K562 (cell line): ENCODE results near the gene COL15A1. TPM values are rescaled to one million over a fixed set of nuclear protein-coding genes. Genes with fewer than 3 reads are reported as not detected.

Experiments used
- BMI1 ChIP-seq: fragments of 150-350 bp; IDR thresholded peaks from 2 replicates; pipeline ENCODE4 v1.6.1; 2014; ENCODE audit warnings: low read length
- CHD7 ChIP-seq: fragments of 200-600 bp; sonication (generic); IDR thresholded peaks from one replicate; pipeline ENCODE4 v1.6.1; 2012; ENCODE audit warnings: mild to moderate bottlenecking, low read depth, low read length, inconsistent platforms
- MAFF ChIP-seq: IDR thresholded peaks from 2 replicates; pipeline ENCODE4 v1.6.1; 2012; ENCODE audit warnings: low read length, improper control_type of control experiment
- MLX ChIP-seq, 2 experiments: fragments of 450-650 bp in 1 of 2; sonication (generic) in 1 of 2; formaldehyde crosslinking; conservative IDR thresholded peaks; 2 replicates each; pipeline versions ENCODE4 v1.4.0 to v1.8.1; 2020 to 2022; ENCODE audit warnings: mild to moderate bottlenecking in 1 of 2, missing genetic modification reagents in 1 of 2
- MTA2 ChIP-seq: fragments of 450-650 bp; IDR thresholded peaks from 2 replicates; pipeline ENCODE4 v1.6.1; 2016; ENCODE audit warnings: low read depth
- NR2C1 ChIP-seq, 2 experiments: fragments of 450-650 bp; IDR thresholded peaks; 2 replicates each; pipeline ENCODE4 v1.6.1; 2017; ENCODE audit warnings: mild to moderate bottlenecking in 2 of 2, antibody characterized with exemption in 1 of 2, inconsistent platforms in 1 of 2, missing compliant biosample characterization in 1 of 2, missing genetic modification characterization in 1 of 2
- POLR3A ChIP-seq: IDR thresholded peaks from 2 replicates; pipeline ENCODE4 v1.6.1; 2011; ENCODE audit warnings: borderline replicate concordance, mild to moderate bottlenecking, moderate library complexity; ENCODE audit not compliant: insufficient read length, insufficient read depth; ENCODE audit errors: extremely low read depth
- PURB ChIP-seq: sonication (generic); formaldehyde crosslinking; IDR thresholded peaks from 2 replicates; pipeline ENCODE4 v1.9.0; 2021; ENCODE audit warnings: low read depth, mild to moderate bottlenecking, missing genetic modification reagents
- RNF2 ChIP-seq: sonication (generic); IDR thresholded peaks from 2 replicates; pipeline ENCODE4 v1.6.1; 2016
- SAP30 ChIP-seq: fragments of 200-600 bp; sonication (generic); IDR thresholded peaks from 2 replicates; pipeline ENCODE4 v1.6.1; 2012; ENCODE audit warnings: borderline replicate concordance, low read depth, mild to moderate bottlenecking, moderate library complexity, low read length, control low read depth, inconsistent platforms; ENCODE audit not compliant: insufficient read depth, poor library complexity, severe bottlenecking
- SIN3A ChIP-seq, 2 experiments: fragments of 150-350 bp in 1 of 2; IDR thresholded peaks; 2 replicates each; pipeline ENCODE4 v1.6.1; 2011 to 2016; ENCODE audit warnings: borderline replicate concordance in 2 of 2, low read depth in 2 of 2, low read length in 2 of 2, mild to moderate bottlenecking in 2 of 2, moderate library complexity in 2 of 2; ENCODE audit not compliant: control insufficient read depth in 1 of 2
- SREBF2 ChIP-seq: sonication (generic); formaldehyde crosslinking; IDR thresholded peaks from 2 replicates; pipeline ENCODE4 v1.4.0; 2020; ENCODE audit warnings: mild to moderate bottlenecking, missing genetic modification reagents
- ZNF174 ChIP-seq: fragments of 250-450 bp; sonication (Bioruptor Pico); IDR thresholded peaks from 2 replicates; pipeline ENCODE4 v1.4.0; 2020; ENCODE audit warnings: mild to moderate bottlenecking
- polyA plus RNA-seq, 8 experiments: library from polyadenylated mRNA; depleted of rRNA in 4 of 8; stranded (reverse) in 5 of 8; unstranded in 3 of 8; fragments of >200 nt; fragmentation: Nextera tagmentation in 2 of 8; fragmentation: Illumina TruSeq in 1 of 8; extraction: Ambion mirVana in 2 of 8; extraction: Trizol in 1 of 8; gene quantifications; 2 replicates each; pipeline versions ENCODE4 v1.2.1 to v1.2.3, GENCODE V29; 2011 to 2014; ENCODE audit warnings: inconsistent platforms in 1 of 8, missing spikeins in 1 of 8
- total RNA-seq, 7 experiments: library from RNA; depleted of rRNA in 6 of 7; stranded (reverse); fragments of >200 nt in 6 of 7; fragmentation: Illumina TruSeq in 2 of 7; extraction: Trizol in 2 of 7; gene quantifications; 2 replicates each; pipeline versions ENCODE4 v1.2.1 to v1.2.3, GENCODE V29; 2011 to 2021; ENCODE audit warnings: low replicate concordance in 1 of 7

COL15A1 gene
- total and polyA plus RNA-seq, 9 of the 15 experiments (the other 6 are each of a cell fraction or from before 2014, with no cell fraction given), result 0.46 to 5.1 (median 2.6) TPM

GRCh38 chr9:99105152-99106043 is 161.7 kb downstream of the COL15A1 start (continued):
- TF ChIP-seq SIN3A (IDR thresholded peaks at IDR 0.05; ENCODE audit: borderline replicate concordance in 2 of 2, control insufficient read depth in 1 of 2, low read depth in 2 of 2, low read length in 2 of 2) (peak in 1 of 2 experiments; percentile 46; a peak in 3 of 4 replicates), MAFF (no peak), MLX (CRISPR knock-in tag; conservative IDR thresholded peaks at IDR 0.05) (no peak), MTA2 (no peak), BMI1 (no peak), NR2C1 (IDR thresholded peaks at IDR 0.05) (no peak), NR2C1 (tag; IDR thresholded peaks at IDR 0.05) (no peak), RNF2 (no peak), SREBF2 (CRISPR knock-in tag) (no peak), SAP30 (peak; percentile 63), CHD7 (no peak), ZNF174 (CRISPR knock-in tag) (no peak), POLR3A (no peak), PURB (no peak)
